H9 (cell line): ENCODE data around the gene SC5D. TPM values are rescaled to one million over a fixed set of nuclear protein-coding genes. Genes with fewer than 3 reads are reported as not detected.

Experiments
- DNase-seq: peaks from one replicate; pipeline ENCODE4 v3.0.0-alpha.2; 2017
- H2AFZ ChIP-seq: one replicate; pipeline ENCODE4 v1.6.1; 2013; ENCODE audit warnings: mild to moderate bottlenecking, low read length, control low read depth, moderate library complexity
- H2AK5ac ChIP-seq: 2 replicates; pipeline ENCODE4 v1.6.1; 2013; ENCODE audit warnings: low read length, control low read depth, mixed read lengths; ENCODE audit not compliant: insufficient read length
- H2BK120ac ChIP-seq: one replicate; pipeline ENCODE4 v1.6.1; 2013; ENCODE audit warnings: low read depth, mild to moderate bottlenecking, low read length, control low read depth, inconsistent platforms; ENCODE audit not compliant: poor library complexity, severe bottlenecking
- H2BK12ac ChIP-seq: 2 replicates; pipeline ENCODE4 v1.6.1; 2013; ENCODE audit warnings: low read length, control low read depth, mixed read lengths, low read depth; ENCODE audit not compliant: insufficient read length
- H2BK15ac ChIP-seq: 2 replicates; pipeline ENCODE4 v1.6.1; 2013; ENCODE audit warnings: low read depth, low read length, control low read depth
- H2BK20ac ChIP-seq: one replicate; pipeline ENCODE4 v1.6.1; 2013; ENCODE audit warnings: low read depth, mild to moderate bottlenecking, low read length, control low read depth, inconsistent platforms; ENCODE audit not compliant: poor library complexity, severe bottlenecking
- H2BK5ac ChIP-seq: 2 replicates; pipeline ENCODE4 v1.6.1; 2013; ENCODE audit warnings: low read length, control low read depth, mixed read lengths; ENCODE audit not compliant: insufficient read length
- H3K14ac ChIP-seq: 2 replicates; pipeline ENCODE4 v1.6.1; 2013; ENCODE audit warnings: low read length, control low read depth; ENCODE audit not compliant: insufficient read depth
- H3K18ac ChIP-seq: 2 replicates; pipeline ENCODE4 v1.6.1; 2013; ENCODE audit warnings: low read depth, mild to moderate bottlenecking, mixed read lengths, low read length, control low read depth; ENCODE audit not compliant: insufficient read length
- H3K23ac ChIP-seq: 2 replicates; pipeline ENCODE4 v1.6.1; 2013; ENCODE audit warnings: low read length, control low read depth, mixed read lengths, low read depth; ENCODE audit not compliant: insufficient read length
- H3K23me2 ChIP-seq: 2 replicates; pipeline ENCODE4 v1.6.1; 2013; ENCODE audit warnings: low read depth, mild to moderate bottlenecking, mixed read lengths, low read length, control low read depth; ENCODE audit not compliant: insufficient read length, poor library complexity, severe bottlenecking
- H3K27ac ChIP-seq: 2 replicates; pipeline ENCODE4 v1.5.1; 2013; ENCODE audit warnings: low read length, control low read depth, mixed read lengths, low read depth; ENCODE audit not compliant: insufficient read length
- H3K27me3 ChIP-seq: 2 replicates; pipeline ENCODE4 v1.6.1; 2013; ENCODE audit warnings: low read length, control low read depth, inconsistent platforms; ENCODE audit not compliant: insufficient read depth
- H3K4ac ChIP-seq: 2 replicates; pipeline ENCODE4 v1.6.1; 2013; ENCODE audit warnings: low read depth, mild to moderate bottlenecking, control low read depth, inconsistent platforms, low read length, moderate library complexity
- H3K4me1 ChIP-seq: 2 replicates; pipeline ENCODE4 v1.6.1; 2013; ENCODE audit warnings: low read length, control low read depth, inconsistent platforms; ENCODE audit not compliant: insufficient read depth
- H3K4me2 ChIP-seq: 2 replicates; pipeline ENCODE4 v1.6.1; 2013; ENCODE audit warnings: low read length, control low read depth, mixed read lengths; ENCODE audit not compliant: insufficient read length, insufficient read depth
- H3K56ac ChIP-seq: 2 replicates; pipeline ENCODE4 v1.6.1; 2013; ENCODE audit warnings: low read depth, mild to moderate bottlenecking, mixed read lengths, low read length, control low read depth; ENCODE audit not compliant: insufficient read length
- H3K79me1 ChIP-seq: 2 replicates; pipeline ENCODE4 v1.6.1; 2013; ENCODE audit warnings: low read depth, mild to moderate bottlenecking, moderate library complexity, low read length, control low read depth, inconsistent platforms; ENCODE audit not compliant: insufficient read depth, poor library complexity, severe bottlenecking
- H3K79me2 ChIP-seq: 2 replicates; pipeline ENCODE4 v1.6.1; 2013; ENCODE audit warnings: low read length, control low read depth, inconsistent platforms; ENCODE audit not compliant: insufficient read depth
- H3K9ac ChIP-seq: 2 replicates; pipeline ENCODE4 v1.6.1; 2013; ENCODE audit warnings: low read length, control low read depth, mixed read lengths; ENCODE audit not compliant: insufficient read length; ENCODE audit errors: extremely low read depth
- H3K9me3 ChIP-seq: one replicate; pipeline ENCODE4 v1.6.1; 2013; ENCODE audit warnings: low read depth, low read length, inconsistent platforms; ENCODE audit not compliant: control insufficient read depth
- H3T11ph ChIP-seq: one replicate; pipeline ENCODE4 v1.6.1; 2013; ENCODE audit warnings: mild to moderate bottlenecking, low read length, control low read depth, inconsistent platforms
- H4K20me1 ChIP-seq: one replicate; pipeline ENCODE4 v1.6.1; 2013; ENCODE audit not compliant: control insufficient read depth, insufficient read length, insufficient read depth
- H4K5ac ChIP-seq: 2 replicates; pipeline ENCODE4 v1.6.1; 2013; ENCODE audit warnings: low read depth, mild to moderate bottlenecking, mixed read lengths, low read length, control low read depth; ENCODE audit not compliant: insufficient read length
- H4K8ac ChIP-seq: replicated peaks from 2 replicates; pipeline ENCODE4 v1.6.1; 2013; ENCODE audit warnings: low read length, control low read depth, mixed read lengths, low read depth; ENCODE audit not compliant: insufficient read length
- H4K91ac ChIP-seq: 2 replicates; pipeline ENCODE4 v1.6.1; 2013; ENCODE audit warnings: low read depth, mild to moderate bottlenecking, moderate library complexity, mixed read lengths, low read length, control low read depth; ENCODE audit not compliant: insufficient read length
- H3K27ac Mint-ChIP-seq, 3 experiments: 2 replicates in 2 of 3; 3 replicates in 1 of 3; pipeline ENCODE4 v1.8.0; 2020 to 2021; ENCODE audit warnings: mixed read lengths in 3 of 3, mild to moderate bottlenecking in 1 of 3, moderate library complexity in 1 of 3
- H3K27me3 Mint-ChIP-seq: 2 replicates; pipeline ENCODE4 v1.8.0; 2021; ENCODE audit warnings: low read depth, mild to moderate bottlenecking, moderate library complexity, mixed read lengths
- H3K36me3 Mint-ChIP-seq, 3 experiments: 2 replicates in 2 of 3; 3 replicates in 1 of 3; pipeline ENCODE4 v1.8.0; 2020 to 2021; ENCODE audit warnings: low read depth in 3 of 3, mixed read lengths in 3 of 3; ENCODE audit not compliant: insufficient read depth in 1 of 3
- H3K4me1 Mint-ChIP-seq, 2 experiments: 2 replicates each; pipeline ENCODE4 v1.8.0; 2020; ENCODE audit warnings: mixed read lengths in 2 of 2
- H3K4me3 Mint-ChIP-seq, 2 experiments: 2 replicates in 1 of 2; 3 replicates in 1 of 2; pipeline ENCODE4 v1.8.0; 2020 to 2021; ENCODE audit warnings: mild to moderate bottlenecking in 2 of 2, mixed read lengths in 2 of 2, moderate library complexity in 1 of 2
- H3K9me3 Mint-ChIP-seq, 2 experiments: 2 replicates in 1 of 2; 3 replicates in 1 of 2; pipeline ENCODE4 v1.8.0; 2020; ENCODE audit warnings: mild to moderate bottlenecking in 2 of 2, mixed read lengths in 2 of 2, moderate library complexity in 1 of 2
- CTCF ChIP-seq: fragments of 200-600 bp; sonication (generic); conservative IDR thresholded peaks from 3 replicates; pipeline ENCODE4 v1.8.0; 2021; ENCODE audit warnings: antibody characterized with exemption, mild to moderate bottlenecking
- WGBS: extraction: QIAGEN DNeasy Blood & Tissue Kit; methylation state at CpG from one replicate; pipeline ENCODE4 v1.1.7; 2013; ENCODE audit warnings: missing lambda C conversion rate, low lambda C conversion rate, mixed read lengths; ENCODE audit not compliant: insufficient read length; ENCODE audit errors: extremely low coverage; 5-methylcytosine and 5-hydroxymethylcytosine counted together
- total RNA-seq: library from RNA; stranded (reverse); gene quantifications from 2 replicates; pipeline ENCODE4 v1.2.1, GENCODE V29; 2021

SC5D gene
- total RNA-seq, 1 experiment from 2014 or later, result 92.0 TPM

- no peak overlapping the region for H2BK15ac ChIP-seq
- no peak overlapping the region for H3K23ac ChIP-seq
- H4K8ac ChIP-seq, result no peak overlapping the region
- peaks cover 7% of the 10 kb centered on the region for H3K79me1 ChIP-seq
- no peak overlapping the region for H3K56ac ChIP-seq
- H3K27ac ChIP-seq, result no peak overlapping the region
- peaks cover 3 to 4% of the 10 kb centered on the region in 2 experiments for H3K9me3 Mint-ChIP-seq
- H3K36me3 Mint-ChIP-seq, result peaks cover 4 to 18% (median 16%) of the 10 kb centered on the region in 3 experiments
- no peaks in the 10 kb centered on the region for H4K20me1 ChIP-seq
- H3K14ac ChIP-seq, result no peak overlapping the region
- no peak overlapping the region for H3K4ac ChIP-seq
- H3K4me1 ChIP-seq, result peaks cover 10% of the 10 kb centered on the region; the same call in 1 of the 2 replicates
- no peak overlapping the region for H2BK5ac ChIP-seq
- H3K4me3 Mint-ChIP-seq, result peak overlapping the region; percentile 27 to 48; a peak in 4 of 5 replicates
- H2AFZ ChIP-seq, result no peak overlapping the region
- H2BK20ac ChIP-seq, result no peak overlapping the region
- no peaks in the 10 kb centered on the region for H3K9me3 ChIP-seq
- peaks cover 58 to 61% of the 10 kb centered on the region in 2 experiments for H3K4me1 Mint-ChIP-seq
- no peak overlapping the region for H3T11ph ChIP-seq
- WGBS, result no CpG with 5 or more reads among the region's 8 CpGs
- TF ChIP-seq CTCF, result no peak
- H3K27ac Mint-ChIP-seq, result peak overlapping the region; percentile 21 to 92 (median 62); a peak in 6 of 7 replicates
- H3K9ac ChIP-seq, result no peak overlapping the region
- H3K27me3 ChIP-seq, result no peaks in the 10 kb centered on the region
- H3K79me2 ChIP-seq, result peaks cover 56% of the 10 kb centered on the region; the same call in 1 of the 2 replicates
- no peak overlapping the region for H2AK5ac ChIP-seq
- H4K91ac ChIP-seq, result no peak overlapping the region
- DNase-seq, result no peak
- H3K4me2 ChIP-seq, result peak overlapping the region; percentile 84
- peaks cover 5% of the 10 kb centered on the region for H3K23me2 ChIP-seq
- H2BK12ac ChIP-seq, result no peak overlapping the region
- H2BK120ac ChIP-seq, result no peak overlapping the region
- H3K27me3 Mint-ChIP-seq, result no peaks in the 10 kb centered on the region; the same call in 1 of the 2 replicates
- H4K5ac ChIP-seq, result no peak overlapping the region
- H3K18ac ChIP-seq, result no peak overlapping the region
These were observed 2.9 kb downstream of the SC5D start for GRCh38 chr11:121295246-121296029.
